GM19395 (cell line): ENCODE measurements around the gene CSNK1A1L.

Source experiments
- ATAC-seq: cut with Tn5 transposase; IDR thresholded peaks from one replicate; pipeline ENCODE4 v1.9.1; 2021; ENCODE audit warnings: mild to moderate bottlenecking, moderate library complexity; ENCODE audit not compliant: unreplicated experiment

Gene CSNK1A1L

DNA sequence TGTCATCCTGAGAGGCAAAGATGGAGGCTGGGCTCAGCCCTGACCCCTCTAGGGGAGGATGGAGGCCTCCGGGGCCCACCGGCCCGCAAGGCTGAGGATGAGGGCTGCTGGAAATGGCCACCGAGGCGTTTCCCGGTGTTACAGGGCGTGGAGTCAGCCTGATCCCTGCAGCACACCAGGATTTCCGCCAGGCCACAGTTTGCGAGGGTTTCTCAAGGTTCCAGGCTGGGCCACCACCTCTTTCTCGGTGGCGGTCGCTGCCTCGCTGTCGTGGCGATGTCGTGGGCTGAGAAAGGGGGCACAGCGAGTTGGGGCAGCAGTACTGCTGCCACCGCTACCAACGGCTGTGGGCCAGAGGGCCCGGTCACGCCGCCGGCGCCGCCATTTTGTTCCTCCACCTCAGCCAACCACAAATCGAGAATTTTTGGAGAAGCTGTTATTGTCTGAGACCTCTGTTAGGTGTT lies at the start of gene CSNK1A1L:
Gene CSNK1A1L (minus strand): TSS at position 414 of the 464 bp plus-strand sequence. CDS start 408 bp downstream, at position 6.
- ATAC-seq = no peak

DNA sequence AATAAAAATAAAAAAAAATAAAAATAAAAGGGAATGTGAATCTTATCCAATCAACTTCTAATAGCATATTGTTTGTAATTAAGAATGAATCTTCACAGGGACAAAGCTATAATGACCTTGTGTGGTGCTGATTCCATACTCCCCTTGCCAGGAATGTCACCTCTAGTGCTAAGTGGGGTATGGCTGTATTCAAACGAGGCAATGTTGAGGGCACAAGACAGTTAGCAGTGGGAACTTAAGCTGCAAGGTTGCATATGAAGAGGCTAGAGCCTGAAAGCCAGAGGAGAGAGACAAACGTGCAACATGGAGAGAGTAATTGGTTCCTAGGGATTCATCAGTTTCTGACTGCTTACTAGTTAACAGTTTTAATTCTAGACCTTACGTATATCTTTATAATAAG lies 43.9 kb upstream of the CSNK1A1L start:
- ATAC-seq = no peak

DNA sequence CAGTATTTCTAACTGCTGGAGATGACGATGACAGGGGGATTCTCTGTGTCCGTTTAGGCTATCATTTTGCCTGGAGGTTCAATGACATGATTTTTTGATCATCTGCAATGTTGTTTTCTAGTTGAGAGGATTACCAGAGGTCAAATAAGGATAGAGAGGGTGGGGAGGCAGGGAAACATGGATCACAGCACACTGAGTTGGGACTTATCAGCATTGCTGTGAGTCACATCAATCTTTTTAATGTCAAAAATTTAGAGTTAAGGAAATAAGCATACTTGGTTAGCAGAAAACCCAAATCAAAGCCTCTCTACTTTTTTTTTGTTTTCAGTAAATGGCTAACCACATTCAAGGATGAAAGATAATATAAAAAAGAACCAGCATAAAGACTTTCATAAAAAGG lies 43.0 kb upstream of the CSNK1A1L start:
- no peak for ATAC-seq

DNA sequence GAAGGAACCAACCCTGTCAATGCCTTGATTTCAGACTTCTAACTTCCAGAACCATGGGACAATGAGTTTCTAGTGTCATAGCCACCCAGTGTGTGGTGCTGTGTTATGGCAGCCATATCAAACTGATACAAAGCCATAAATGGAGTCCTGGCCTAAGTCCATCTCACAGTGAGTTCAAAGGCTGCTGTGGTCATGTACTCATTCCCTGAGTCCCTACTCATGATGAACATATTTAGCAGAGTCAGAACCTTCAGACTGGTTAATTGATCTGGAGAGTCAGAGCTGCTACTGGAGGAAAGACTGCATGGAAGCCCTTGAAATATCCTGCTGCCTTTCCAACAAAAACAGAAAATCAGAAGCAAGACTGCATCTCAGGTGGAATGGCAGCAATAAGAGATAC lies 39.2 kb upstream of the CSNK1A1L start:
- no peak for ATAC-seq

DNA sequence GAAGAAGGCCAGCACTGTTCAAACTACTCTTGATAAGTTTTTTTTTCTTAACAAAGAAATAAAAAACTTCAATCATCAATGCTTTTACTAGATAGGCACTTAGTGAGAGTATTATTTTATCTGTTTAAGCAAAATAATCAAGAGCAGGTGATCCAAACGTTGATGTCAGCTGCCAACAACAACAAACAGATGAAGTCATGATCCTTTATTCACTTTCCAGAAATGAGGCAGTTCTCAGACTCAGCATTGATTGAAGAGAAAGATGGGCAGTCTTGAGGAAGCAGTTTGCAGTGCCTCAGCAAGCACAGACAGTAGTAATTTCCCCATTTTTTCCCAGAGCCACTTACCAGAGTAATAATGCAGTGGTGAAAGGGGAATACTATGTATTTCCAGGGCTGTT lies 38.4 kb upstream of the CSNK1A1L start:
- ATAC-seq = no peak

DNA sequence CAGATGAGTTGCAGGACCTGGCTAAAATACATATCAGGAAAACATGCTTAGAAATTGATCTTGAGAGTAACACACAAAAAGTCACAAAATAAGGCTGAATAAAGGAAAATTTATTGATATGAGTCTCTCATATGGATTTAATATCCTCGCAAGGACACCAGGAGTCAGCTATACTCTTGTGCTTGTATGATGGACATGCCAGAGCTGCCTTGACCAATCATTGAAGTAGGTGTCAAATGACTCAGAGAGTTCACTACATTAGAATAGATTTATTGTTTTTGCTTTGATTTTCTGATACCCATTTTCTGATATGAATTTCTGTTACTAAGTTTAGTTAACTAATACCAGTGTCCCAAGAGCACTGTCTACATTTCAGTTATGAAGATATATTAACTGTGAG lies 37.4 kb upstream of the CSNK1A1L start:
- ATAC-seq = no peak

DNA sequence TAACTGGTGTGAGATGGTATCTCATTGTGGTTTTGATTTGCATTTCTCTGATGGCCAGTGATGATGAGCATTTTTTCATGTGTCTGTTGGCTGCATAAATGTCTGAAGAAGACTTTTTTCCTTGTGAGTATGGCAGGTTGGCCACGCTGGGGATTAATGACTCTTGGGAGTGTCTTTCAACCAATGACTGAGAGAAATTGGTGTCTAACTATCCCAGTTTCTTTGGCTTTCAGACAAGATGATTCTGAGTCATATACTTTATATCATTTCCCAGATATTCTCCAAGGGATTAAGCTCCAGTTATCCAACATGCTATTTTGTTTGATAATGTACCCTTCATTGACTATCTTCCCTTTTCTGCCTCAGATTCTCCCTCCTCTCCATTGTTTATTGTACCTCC lies 35.5 kb upstream of the CSNK1A1L start:
- ATAC-seq = no peak

DNA sequence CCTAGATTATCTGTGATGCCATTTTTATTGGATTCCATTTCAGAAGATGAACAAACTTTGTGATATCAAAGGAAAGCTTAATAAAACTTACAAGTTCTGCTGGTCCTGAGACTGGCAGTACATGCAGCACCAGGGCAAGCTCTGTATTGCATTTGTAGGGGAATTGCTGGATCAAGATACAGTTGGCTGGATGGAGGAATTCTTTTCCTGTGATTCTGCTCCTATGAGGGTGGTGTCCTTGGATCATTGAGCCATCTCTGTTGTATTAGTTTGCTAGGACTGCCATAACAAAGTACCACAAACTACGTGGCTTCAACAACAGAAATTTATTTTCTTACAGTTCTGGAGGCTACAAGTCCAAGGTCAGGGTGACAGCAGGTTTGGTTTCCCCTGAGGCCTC lies 33.9 kb upstream of the CSNK1A1L start:
- no peak for ATAC-seq

DNA sequence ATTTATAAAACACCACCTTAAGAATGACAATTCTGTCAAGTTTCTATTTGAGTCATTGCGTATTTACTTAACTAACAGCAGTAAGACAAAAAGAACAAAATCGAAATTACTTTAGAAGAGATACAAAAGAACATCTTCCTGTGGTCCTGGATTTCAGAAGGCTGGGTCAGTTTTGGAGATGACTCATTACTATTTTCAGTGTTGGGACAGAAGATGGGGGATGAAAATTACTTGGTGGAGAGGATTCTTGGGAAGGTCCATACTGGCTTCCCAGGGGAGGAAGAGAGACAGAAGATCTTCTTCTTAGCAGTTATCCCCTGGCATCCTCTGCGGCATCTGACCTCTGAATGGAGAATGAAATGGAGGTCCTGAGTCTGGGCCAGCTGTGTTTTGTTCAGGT lies 33.5 kb upstream of the CSNK1A1L start:
- no peak for ATAC-seq

DNA sequence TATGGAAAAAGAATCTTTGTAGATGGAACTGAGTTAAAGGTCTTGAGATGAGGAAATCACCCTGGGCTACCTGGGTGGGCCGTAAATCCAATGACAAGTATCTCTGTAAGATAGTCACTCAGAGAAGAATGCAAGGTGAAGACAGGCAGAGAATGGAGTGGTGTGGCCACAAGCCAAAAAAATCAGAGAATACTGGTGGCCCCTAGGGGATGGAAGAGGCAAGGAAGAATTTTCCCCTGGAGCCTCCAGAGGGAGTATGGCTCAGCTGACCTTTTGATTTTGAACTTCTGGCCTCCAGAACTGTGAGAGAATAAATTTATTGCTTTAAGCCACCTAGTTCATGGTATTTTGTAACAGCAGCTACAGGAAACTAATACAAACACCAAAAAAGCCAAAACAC lies 32.7 kb upstream of the CSNK1A1L start:
- no peak for ATAC-seq

DNA sequence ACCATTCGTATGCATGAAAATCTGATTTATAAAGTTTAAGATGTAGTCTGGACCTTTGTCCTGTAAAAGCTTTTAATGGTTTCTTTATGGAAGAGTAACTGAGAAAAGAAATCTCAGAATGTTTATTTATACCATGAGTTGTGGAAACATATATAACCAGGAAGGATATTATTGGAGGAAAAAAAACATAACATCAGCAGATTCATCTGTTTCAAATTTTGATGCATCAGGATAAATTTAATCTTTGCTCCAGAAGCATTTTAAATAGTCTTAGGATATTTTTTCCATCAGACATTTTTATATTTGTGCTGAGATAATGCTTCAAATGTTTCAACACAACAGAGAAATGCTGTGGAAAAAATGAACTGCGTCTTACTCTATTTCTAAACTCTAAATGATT lies 31.2 kb upstream of the CSNK1A1L start:
- ATAC-seq = no peak

DNA sequence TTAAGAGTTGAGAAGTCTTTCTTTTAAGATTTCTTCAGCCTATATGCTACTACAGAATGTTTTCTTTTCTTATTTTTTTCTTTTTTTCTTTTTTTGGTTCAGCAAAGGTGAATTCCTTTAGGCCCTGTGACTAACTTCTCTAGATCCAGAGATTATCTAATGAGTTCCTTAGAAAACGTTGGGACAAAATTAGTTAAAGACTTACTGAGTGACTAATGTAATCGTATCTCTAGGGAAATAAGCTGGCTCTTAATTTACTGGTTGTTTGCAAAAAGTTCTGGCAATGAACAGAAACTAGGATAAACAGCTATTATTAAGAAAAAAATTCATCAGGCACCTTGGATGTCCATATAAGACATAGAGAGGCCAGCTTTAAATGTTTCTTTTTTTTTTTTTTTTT lies 30.7 kb upstream of the CSNK1A1L start:
- ATAC-seq = no peak

DNA sequence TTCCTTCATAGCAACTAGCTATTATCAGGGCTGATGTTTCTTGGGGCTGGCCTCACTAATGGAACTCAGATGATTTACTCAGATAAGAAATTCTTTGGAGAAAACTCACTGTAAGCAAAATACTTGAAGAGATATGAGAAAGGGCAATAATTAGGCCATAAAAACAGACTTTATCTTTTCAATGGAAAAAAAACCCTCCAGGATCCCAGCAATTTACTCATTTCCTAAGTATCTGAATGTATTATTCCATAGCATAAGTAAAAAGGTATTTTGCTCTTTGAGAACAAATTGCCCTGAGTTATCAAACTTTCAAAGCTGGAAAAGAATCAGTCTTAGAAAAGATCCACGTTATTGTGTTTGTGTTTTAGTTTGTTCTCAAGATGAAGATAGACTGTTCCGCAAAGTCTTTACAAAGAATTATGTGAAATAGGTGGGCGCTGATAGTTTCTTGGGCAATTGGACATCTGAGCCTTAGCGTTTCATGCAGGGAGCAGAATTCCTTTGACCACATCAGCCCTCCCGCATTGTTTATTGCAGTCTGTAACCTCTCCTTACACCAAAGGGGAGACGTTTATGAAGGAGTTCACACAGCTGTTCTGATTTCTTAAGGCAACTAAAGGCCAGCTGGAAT lies 29.1 kb upstream of the CSNK1A1L start:
- ATAC-seq = no peak

DNA sequence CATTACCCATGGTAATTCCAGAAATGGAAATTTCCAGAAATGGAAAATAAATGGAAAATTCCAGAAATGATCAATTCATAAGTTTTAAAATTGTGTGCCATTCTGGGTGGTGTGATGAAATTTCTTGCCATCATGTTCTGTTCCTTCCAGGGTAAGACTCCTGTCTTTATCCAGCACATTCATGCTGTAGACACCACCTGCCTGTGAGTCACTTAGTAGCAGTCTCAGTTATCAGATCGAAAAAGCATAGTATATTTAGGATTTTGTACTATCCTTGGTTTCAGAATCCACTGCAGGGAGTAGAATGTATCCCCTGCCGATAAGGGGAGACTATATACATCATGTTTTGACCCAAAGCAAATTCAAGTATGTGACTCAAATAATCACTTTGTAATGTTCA lies 26.7 kb upstream of the CSNK1A1L start:
- no peak for ATAC-seq

DNA sequence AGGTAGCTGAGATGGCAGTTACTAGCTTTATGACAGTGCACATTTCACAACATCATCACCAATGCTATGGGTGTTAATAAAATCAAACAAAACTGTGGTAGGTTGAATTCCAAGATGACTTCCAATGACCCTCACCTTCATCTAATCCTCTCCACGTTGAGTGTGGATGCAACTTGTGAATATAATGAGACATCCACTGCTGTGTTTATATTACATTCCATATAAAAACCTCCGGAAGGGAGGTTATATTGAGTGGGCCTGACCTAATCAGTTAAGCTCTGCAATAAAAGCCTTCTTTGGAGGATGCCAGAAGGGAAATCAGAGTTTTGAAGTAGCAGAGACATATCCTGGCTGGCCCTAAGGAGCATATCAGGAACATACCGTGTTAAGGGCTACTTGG lies 25.6 kb upstream of the CSNK1A1L start:
- ATAC-seq = no peak

DNA sequence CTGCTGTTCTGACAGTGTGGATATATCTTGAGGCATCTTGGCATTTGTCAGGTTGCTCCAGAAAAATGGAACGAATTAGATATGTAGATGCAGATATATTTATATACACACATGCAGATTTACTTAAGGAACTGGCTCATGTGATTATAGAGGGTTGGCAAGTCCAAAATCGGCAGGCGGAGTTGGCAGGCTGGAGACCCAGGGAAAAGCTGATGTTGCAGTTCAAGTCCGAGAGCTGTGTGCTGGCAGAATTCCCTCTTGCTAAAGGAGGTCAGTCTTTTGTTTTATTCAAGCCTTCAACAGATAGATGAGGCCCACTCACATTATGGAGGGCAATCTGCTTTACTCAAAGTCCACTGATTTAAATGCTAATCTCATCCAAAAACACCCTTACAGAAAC lies 24.4 kb upstream of the CSNK1A1L start:
- no peak for ATAC-seq

DNA sequence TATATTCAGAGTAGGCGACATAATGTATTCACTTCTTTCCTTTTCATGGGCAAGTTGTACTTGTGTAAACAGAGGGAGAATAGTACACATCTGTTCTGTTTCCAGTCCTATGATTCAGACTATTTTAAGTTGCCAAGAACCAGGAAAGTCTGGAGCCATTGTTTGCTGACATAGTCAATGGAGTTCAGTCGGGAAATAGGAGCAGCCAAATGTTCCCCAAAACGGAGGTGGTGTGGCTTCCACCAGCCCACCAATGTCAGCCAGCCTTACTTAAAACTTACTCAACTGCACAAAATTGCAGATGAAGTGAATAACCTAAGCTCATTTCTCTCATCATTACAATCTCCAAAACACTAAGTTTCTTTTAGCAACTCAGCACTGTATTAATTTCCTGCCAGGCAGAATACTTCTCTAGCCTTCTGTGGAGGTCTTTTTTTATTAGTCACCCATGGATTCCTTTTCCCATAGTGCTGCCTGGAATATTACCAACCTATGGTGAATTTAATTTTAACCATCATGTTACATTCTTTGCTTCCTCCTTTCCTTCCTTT lies 22.3 kb upstream of the CSNK1A1L start:
- no peak for ATAC-seq

DNA sequence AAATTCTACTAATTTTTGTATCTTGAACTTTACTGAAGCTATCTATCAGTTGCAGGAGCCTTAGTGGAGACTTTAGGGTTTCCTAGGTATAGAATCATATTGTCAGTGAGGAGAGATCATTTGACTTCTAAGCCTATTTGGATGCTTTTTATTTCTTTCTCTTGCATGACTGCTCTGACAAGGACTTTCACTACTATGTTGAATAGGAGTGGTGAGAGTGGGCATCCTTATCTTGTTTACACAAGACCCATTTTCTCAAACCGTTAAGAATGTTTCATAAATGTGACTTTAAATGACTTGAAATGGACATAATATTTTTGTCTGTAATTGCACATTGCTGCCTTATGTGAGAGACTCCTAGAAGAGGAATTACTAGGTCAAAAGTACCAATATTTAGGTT lies 17.9 kb upstream of the CSNK1A1L start:
- ATAC-seq = no peak

DNA sequence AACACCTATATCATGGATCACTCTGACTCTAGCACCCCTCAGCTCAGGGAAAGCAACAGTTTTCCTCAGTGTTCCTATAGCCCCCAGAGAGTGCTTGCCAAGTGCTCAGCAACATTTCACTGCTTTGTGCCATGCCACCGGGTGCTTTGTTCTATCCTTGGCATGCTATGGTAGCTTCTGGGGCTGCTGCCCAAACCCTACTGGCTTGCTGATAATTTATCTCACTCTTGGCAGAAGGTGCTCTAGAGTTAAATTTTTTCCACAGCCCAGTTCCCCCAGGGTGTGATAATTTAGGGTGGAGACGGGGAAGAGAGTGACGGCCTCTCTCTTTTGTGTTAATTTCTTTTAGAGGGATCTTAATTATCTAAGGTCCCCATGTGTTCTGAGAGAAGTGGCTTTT lies 12.6 kb upstream of the CSNK1A1L start:
- no peak for ATAC-seq

DNA sequence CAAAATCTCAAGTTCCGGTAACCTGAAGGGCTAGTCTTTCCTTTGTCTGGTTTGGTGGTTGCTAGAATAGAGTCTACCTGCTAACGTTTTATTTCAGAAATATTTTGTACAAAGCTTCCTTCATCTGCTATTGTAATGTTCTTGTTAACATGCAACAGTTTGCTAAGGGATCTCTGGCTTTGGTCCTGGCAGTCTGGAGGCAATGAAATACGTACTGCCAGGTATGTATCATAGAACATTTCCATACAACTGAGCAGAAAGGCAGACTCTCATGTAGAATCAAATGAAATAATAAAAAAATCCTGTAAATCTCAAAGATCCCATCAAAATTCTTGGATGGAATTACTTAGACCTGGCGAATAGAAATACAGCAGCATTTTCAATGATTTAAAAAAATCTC lies 8.8 kb upstream of the CSNK1A1L start:
- ATAC-seq = no peak

DNA sequence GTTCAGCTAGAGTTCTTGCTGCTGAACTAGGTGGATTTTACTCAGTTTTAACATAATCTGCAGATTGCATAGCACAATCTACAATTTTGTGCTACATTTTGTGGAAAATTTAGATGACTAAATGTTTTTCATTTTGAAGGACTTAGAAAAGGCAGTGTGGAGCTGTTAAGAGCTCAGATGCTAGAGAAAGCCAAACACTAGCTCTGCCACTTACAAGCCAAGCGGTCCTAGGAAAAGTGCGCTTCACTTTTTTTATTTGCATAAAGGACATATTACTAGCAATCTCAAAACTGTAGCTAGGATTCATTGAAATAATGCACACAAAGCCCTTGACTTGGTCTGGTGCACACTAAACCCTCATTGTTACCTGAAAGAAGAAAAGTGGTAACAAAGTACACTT lies 8.1 kb upstream of the CSNK1A1L start:
- ATAC-seq = no peak

DNA sequence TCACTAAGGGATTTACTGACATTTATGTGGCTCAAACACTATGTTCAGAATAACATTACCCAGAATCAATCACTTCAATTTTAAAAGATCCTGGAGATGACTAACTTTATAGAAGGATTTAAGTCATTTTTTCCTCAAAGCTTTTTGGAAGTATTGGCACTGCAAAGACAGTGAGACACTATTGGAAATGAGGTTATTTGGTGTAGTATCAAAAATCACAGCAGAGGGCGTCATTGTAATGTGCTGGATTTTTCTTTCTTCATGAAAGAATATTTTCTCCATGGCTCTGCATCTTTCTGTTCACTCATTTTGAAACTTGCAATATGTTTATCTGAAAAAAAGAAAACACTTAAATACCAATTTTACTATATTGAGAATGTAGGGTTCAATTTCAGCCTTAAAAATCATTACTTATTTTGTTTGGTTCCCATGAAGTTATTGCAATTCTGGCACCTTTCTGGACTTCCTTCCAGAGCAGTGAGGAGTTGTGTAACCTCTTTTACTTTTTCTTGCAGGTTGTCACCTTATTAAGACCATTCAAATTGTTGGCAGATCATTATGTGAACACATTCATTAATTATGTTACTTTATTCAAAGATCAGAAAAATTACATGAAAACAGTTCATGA lies 3.7 kb upstream of the CSNK1A1L start:
- no peak for ATAC-seq

DNA sequence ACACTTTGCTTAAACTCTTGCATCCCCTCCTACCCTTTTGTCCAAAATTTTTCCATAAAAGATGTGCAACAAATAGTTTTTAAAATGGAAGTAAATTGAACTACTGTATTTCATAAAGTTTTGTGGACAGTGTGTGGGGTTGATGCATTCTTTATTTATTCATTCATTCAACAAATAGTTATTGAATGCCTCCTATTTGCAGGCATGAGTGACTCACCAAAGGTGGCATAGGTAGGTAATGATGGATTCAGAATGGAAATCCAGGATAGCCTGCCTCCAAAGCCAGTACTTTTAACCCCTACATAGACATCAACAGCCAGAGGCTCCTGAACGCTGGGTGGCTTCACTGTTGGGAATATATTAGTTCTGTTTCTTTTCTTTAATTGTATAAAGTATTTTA lies 2.4 kb upstream of the CSNK1A1L start:
- no peak for ATAC-seq
